AG08395 (cell line): ENCODE measurements around the gene MYO6.
A peak's percentile ranks its signal among the peaks of the same experiment; 100 is the strongest.
"Not testable (repeated sequence)": the region's sequence is repeated elsewhere in the genome, so short reads cannot be mapped to it uniquely, and the experiment has no call there.

Source experiments
- DNase-seq: peaks from one replicate; pipeline ENCODE4 v3.0.0; 2012; ENCODE audit warnings: mixed read lengths, low spot score

Gene MYO6

DNA sequence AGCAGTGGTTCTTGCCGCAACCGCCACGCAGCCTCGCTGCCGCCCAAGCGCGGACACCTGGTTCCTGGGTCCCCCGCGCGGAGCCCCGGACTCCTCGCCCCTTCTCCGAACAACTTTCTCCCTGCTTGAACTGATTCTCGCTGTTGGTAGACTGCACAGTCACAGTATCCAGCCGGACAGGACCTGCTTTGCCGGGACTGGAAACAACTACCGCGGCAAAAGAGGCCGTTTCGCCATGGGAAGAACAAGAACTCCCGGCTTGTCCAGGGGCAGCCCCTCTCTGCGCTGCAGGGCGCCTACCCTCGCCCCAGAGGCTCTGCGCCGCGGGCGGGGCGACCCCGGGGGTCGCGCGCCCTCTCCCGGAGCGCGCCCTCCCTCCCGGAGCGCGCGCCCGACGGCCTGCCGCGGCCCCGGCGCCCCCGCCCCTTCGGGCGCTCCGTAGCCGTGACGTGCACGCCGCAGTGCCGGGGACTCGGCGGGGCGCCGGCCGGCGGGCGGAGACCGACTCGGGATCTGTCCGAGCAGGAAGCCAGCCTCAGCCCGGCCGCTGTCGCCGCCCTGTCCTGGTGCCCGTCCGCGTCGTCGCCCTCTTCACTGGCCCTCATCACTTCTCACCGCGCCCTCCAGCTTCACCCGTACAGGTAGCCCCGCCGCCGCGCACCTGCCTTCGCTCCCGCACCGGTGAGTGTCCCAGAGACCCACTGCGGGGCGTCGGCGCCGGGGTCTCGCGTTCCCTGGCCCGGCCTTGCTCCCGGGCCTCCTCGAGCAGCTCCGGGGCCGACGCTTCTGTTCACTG lies at the start of gene MYO6:
Gene MYO6, plus strand, starts transcription at position 497 of the 796 bp plus-strand sequence. CDS start 68,309 bp downstream, outside the sequence.
- DNase-seq: peak; percentile 78

DNA sequence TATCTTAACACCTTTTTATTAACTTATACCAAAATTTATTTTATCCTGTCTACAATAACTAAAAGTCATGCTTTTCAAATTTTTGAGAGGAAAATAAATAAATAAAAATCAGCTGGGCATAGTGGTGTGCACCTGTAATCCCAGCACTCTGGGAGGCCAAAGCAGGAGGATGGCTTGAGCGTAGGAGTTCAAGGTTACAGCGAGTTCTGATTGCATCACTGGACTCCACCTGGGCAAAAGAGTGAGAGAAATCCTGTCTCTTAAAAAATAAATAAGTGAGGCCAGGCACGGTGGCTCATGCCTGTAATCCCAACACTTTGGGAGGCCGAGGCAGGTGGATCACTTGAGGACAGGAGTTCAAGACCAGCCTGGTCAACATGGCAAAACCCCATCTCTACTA lies 40.7 kb upstream of the MYO6 start:
- not testable (repeated sequence) for DNase-seq

DNA sequence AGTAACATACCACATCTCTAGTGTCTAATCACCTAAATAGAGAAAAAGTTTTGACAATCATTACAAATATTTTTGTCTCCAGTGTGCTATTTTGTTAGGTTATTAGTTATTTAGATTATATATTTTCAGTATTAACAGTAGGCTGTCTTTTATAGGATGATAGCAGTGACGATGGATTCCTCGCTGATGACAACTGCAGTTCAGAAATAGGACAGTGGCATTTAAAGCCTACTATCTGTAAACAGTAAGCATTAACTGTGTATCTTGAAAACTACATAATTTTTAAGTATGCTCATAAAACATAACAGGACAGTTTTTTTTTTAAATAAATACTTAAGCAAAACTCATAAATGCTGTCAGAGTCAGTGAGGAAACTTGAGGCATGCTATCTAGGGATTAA lies 37.9 kb upstream of the MYO6 start:
- no peak for DNase-seq

DNA sequence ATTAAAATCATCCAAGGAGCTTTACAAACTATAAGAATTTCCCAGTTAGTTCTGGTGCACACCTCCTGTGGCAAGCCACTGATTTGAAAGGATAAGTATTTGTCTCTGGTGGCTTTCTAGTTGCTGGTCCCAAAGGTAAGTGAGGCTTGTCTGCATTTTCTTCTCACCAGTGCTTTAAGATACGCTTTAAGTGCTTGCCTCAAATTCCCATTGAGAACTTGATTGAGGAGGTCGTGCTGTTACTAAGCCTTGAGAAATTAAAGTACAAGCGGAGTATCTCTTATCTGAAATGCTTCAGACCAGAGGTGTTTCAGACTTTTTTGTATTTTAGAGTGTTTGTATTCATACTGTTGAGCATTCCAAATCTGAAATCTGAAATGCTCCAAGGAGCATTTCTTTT lies 29.9 kb upstream of the MYO6 start:
- no peak for DNase-seq

DNA sequence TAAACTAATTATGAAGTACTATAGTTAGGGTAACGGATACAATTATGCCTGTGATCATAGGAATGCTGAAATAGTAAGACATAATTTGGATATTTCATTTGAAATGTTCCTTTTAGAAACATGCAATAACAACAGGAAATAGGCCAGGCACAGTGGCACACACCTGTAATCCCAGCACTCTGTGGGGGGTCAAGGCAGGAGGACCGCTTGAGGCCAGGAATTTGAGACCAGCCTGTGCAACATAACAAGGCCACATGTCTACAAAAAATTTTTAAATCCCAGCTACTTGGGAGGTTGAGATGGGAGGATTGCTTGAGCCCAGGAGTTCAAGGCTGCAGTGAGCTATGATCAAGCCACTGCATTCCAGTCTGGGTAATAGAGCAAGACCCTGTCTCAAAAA lies 25.7 kb upstream of the MYO6 start:
- DNase-seq: no peak

DNA sequence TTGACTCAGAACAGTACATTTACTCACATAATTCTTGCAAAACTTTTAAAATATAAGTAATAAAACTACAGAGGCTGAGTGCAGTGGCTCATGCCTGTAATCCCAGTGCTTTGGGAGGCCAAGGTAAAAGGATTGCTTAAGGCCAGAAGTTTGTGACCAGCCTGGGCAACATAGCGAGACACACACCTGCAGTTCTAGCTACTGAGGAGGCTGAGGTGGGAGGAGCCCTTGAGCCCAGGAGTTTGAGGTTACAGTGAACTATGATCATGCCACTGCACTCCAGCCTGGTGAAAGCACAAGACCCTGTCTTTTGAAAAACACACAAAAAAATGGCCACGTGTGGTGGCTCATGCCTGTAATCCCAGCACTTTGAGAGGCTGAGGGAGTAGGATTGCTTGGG lies 21.8 kb upstream of the MYO6 start:
- no peak for DNase-seq

DNA sequence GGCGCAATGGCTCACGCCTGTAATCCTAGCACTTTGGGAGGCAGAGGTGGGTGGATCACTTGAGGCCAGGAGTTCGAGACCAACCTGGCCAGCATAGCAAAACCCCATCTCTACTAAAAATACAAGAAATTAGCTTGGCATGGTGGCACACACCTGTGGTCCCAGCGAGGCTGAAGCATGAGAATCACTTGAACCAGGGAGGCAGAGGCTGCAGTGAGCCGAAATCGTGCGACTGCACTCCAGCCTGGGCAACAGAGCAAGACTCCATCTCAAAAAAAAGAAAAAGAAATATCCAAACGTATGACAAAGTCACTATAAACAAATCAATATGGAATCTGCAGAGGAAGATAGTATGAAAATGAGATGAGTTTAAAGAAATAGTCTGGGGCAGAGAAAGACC lies 18.0 kb upstream of the MYO6 start:
- not testable (repeated sequence) for DNase-seq

DNA sequence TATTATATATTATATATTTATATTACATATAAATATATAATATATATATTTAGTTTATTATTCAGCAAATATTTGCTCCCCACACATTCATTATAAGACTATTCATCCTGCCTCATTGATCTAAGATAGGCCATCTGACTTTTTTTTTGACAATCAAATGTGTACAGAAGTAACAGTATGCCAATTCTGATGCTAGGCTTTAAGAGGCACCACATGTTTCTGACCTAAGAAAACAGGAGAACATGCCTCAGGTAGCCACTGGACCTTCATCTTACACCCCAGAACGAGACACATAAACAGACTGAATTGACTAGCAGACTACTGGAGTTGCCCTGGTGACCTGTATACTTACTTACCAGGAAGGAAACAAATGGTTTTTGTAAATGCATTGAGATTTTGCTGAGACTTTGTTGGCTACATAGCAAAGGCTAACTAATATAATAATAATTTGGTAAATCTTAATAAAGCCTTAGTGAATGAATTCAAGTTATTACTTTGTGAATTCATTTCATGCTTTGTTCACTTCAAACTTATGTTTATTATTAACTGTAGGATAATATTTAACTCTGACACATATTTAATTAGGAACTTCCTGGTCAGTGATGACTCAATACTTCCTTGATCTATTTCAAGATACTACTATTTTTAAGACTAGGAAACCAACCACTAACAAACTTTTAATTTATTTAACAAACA lies 13.4 kb upstream of the MYO6 start:
- DNase-seq: peak; percentile 37

DNA sequence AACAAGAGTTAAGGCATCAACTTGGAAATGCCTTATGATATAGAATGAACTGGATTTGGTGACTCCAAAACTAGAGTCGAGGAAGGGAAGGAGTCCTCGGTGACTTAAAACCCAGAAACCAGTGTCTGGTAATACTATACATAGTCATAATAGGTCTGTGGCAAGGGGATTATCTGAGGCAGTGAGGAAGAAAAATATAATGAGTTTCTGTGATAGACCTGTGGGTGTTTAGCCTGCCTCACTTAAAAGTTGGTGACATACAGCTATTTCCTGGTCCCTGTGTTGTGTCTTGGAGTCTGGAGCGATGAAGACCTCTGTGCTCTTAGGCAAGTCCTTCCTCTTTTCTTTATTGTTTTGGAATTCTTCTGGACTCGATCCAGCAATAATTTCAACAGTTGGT lies 5.1 kb upstream of the MYO6 start:
- DNase-seq: no peak

DNA sequence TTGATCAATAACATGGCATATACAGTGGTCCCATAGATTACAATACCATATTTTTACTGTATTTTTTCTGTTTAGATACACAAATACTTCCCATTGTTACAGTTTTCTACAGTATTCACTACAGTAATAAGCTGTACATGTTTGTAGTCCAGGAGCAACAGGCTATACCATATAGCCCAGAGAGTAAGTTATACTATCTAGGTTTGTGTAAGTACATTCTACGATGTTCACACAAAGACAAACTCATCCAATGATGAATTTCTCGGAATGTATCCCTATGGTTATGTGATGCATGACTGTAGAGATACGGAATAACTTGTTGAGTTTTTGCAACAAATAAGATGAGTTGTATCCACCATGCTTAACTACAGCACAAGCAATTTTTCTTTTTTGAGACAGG lies 3.6 kb upstream of the MYO6 start:
- no peak for DNase-seq

DNA sequence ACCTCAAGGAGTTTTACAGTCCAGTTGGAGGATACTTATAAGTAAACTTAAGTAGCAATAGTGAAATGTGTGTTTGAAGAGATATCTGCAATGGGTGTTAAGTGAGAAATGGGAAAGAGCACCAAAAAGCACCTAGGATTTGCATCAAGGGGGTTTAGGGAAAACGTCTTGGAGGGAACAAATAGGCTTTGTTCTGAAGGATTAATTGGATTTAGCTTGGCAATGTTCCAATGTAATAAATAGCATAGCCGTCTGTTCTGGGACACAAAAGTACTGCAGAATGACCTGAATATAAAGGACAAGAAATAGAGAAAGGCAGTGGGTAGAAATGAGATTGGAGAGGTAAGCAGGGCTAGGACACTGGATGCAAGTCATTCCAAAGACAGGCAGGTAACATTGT lies 2.8 kb upstream of the MYO6 start:
- DNase-seq: no peak

DNA sequence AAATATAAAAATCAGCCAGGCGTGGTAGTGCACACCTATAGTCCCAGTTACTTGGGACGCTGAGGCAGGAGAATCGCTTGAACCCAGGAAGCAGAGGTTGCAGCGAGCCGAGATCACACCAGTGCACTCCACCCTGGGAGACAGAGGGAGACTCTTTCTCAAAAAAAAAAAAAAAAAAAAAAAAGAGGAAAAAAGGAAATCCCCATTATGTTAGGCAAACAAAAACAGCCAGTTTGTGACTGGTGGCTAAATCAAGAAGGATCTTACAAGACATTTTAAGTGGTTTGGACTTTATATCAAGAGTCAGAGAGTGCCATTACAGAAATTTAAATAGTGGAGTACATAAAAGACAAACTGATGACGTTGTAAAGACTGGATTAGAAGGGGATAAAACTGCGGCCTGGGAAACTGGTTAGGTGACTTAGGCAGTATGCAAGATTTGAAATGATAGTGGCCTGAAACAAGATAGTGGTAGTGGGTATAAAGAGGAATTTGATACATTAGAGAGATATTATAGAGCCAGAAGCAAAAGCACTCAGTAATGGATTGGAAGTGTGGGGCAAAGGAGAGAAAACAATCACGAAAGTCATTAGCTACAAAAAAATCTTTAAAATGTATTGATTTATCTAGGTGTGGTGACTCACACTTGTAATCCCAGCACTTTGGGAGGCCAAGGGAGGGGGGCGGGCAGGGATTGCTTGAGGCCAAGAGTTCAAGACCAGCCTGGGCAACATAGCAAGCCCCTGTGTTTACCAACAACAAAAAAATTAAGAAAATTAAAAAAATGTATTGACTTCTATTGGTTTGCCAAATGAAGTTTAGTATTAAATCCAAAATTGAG lies 1.7 kb upstream of the MYO6 start:
- no peak for DNase-seq

DNA sequence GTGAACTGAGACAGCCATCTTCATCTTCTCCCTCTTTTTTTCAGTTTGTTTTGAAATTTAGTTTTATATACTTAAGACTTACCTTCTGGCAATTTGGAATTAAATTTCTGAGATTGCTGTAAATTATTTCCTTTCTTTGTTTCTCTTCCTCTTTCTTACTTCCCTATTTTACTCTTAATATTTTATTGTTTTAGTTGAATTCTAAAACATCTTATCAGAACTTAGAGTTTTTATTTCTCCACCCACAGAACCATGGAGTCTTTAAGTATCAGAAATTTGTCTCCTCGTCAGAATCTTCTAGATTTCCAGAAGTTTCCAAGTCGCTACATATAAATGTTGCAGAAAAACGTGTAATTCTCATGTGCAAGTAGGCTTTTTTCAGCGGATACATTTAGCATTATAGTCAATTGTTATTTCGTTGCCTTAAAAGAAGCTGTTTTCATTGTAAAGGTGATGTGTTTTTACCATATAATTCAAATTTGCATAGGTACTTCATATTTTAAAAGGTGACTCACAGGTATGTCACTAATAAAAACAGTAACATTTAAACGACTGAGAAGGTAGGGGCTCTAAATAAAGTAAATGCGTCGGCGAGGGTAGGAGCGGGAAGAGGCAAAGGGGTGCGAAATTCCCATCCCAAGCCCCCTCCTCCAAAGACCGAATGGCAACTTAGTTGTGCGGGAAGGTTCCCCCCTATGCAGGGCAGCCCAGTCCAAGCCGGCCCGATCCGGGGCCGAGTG lies 866 bp upstream of the MYO6 start:
- no peak for DNase-seq

DNA sequence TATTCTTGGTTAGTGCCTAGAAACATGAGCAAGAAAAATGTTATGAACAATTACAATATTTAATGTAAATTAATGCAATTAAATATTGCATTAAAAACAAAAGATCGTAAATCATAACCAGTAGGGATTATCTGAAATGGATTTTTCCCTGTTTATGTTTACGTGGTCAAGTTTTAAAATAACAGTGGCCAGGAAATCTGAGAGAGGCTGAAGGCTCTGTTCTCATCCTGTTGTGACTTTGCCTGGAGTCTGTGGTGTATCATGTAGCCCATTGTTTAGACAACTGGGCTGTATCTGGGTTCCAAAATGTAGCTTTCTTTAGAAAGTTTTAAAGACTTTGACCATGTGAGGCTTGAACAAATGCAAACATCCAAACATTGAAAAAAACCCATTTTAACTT lies 2.4 kb downstream of the MYO6 start:
- DNase-seq: no peak

DNA sequence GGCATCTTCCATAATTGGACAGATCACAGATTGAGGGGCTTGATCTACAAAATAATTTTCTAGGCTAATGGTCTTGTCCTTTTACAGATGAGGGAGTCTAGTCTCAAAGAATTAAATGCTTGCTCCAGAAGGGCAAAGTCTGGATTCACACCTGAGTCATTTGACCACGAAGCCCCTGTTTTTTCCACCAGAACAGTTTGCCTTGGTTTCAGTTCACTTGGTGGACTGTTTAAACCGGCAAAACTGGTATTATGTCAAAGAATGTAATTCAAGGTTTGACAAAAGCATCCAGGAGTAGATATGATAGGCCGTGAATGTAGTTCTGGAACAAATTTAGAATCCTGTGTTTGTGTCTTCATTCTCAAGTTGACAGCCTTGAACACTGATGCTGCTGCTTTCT lies 3.3 kb downstream of the MYO6 start:
- no peak for DNase-seq

DNA sequence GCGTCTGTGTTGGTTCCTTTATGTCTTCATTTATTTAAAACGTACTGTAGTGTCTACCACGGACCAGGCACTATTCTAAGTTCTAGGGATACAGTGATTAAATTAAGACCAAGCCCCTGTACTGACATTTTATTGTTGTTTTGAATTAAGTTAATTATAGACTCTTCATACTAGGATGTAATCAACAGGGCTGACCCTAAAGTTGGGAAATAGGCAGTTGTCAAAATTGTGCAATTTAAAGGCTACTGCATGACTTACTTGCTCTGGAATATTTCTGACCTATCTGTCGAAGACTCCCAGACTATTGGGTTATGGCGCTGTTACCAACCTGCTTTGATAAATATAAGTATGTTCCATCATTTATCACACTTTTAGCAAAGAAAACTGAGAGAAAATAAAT lies 6.7 kb downstream of the MYO6 start:
- DNase-seq: no peak

DNA sequence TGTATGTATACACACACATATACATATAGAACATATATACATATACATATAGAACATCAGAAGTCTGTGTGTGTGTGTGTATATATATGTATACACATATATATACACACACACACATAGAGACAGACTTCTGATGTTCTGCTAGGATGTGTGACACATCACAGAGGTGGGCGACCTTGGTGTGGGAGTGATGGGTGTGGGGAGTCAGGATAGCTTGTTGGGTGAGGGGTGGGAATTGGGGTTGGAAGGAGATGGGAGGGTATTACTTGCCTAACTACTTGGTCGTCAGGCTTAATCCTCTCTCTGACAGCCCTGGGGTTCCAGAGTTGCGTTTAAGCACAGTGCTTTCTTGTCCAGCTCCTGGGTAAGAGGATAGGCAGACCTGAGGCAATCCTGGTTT lies 8.3 kb downstream of the MYO6 start:
- DNase-seq: no peak

DNA sequence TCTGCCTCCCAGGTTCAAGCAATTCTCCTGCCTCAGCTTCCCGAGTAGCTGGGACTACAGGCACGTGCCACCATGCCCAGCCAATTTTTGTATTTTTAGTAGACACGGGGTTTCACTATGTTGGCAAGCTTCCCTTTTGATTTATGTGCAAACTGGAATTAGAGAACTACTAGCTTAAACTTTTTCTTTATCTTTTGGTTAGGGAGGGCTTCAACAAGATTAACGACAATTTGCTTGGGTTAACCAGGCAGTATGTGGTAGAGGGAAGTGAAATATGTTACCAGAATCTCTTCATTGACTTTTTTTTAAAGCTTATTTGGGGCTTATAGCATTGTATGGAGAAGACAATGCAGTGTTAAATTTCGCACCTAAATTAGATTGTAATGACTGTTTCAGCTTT lies 9.0 kb downstream of the MYO6 start:
- no peak for DNase-seq

DNA sequence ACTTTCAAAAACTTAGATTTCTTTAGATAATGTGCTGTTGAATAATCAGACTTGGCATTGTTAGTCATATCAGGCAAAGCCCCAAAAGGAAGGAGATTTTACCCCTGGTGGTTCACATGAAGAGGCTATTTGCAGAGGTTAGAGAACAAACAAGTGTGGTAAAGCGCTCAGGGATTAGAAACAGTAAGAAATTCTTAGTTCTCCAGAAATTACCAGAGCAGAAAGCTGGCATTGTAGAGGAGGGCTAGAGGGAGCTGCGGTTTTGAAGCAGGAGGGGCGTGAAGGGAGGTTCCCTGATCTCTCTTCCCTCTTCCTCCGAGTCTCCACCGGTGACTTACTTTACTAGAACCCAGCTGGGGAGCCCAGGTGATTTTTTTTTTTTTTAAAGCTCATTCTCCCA lies 10.2 kb downstream of the MYO6 start:
- no peak for DNase-seq

DNA sequence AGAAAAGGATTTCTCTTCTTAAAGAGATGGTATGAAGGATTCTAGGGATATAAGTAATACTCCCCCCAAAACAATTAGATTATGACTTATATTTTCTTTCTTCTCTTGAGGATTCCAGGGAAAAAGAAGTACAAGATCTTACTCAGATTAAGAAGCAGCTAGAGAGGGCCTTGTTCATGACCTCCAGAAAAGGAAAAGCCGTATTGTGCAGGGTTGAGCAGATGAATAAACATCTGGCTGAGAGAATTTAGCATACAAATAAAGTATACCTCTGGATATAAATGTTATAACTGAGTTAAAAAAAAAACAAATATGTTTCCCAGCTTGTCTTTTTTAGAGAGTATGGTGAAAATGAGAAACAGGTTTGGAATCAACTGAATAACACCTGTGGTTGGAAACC lies 11.3 kb downstream of the MYO6 start:
- no peak for DNase-seq

DNA sequence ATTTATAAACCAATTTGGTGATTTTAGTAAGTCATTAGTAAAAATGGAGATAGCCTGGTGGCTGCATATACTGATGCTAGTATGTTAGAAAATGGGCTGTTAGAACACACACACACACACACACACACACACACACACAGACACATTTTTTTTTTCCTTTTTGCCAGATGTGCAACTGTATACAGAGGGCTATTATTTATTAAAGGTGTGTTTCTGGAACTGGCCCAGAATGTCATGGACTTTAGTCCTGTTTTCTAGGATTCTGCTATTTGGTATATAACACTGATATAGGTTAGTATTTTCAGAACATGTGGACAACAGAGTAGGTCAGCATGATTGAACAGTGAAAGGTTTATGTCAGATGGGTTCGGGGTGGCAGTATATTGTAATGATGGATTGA lies 12.4 kb downstream of the MYO6 start:
- DNase-seq: no peak

DNA sequence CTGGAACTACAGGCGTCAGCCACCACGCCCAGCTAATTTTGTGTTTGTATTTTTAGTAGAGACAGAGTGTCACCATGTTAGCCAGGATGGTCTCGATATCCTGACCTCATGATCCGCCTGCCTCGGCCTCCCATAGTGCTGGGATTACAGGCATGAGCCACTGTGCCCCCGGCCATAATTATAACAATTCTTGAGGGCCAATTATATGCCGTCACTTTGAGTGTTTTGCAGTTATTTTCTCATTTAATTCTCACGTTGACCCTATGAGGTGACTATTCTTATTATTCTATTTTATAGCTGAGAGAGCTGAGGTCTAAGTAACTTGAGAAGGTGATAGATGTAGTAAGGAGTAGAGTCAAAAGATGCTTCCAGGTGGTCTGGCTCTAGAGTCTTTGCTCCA lies 13.0 kb downstream of the MYO6 start:
- no peak for DNase-seq
